ENCODE results near the gene RBM12.
"Not testable (repeated sequence)": the region's sequence is repeated elsewhere in the genome, so short reads cannot be mapped to it uniquely, and the experiment has no call there.

RBM12 gene

DNA sequence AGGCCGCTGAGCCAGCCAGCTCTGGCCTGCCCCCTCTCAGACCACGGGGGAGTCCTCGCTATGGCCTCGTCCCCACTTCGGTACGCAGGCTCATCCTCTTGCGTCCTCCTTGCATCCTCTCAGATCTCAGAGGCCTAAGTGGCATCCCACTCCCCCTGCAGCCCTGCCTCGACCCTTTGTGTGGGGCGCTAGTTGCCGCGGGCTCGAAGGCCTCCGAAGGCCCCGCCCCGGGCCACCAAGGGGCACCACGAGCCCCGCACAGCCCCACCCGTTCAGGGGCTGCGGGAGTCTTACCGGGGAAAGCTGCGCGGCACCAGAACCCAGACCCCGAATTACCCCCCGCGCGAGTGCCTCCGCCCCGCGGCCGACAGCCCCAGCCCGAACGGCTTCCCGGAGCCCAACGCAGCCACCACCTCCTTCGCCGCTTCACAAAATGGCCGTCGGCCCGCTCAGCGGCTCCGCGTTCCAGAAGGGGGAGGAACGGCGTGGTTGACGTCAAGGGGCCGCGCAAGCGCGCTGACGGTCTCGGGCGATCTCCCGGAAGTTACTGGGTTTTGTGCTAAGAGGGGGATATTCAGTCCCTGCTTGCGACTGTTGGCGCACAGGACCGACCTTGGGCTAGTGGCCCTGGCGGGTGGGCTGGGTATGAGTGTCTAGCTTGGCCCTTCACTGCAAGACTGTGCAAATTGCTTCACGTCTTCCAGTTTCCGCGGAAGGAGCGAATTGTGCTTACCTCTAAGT, at the start of gene RBM12, which contains the start of gene CPNE1:
TSS of gene RBM12 (minus strand) at position 435 of the 741 bp plus-strand sequence. CDS start 9,578 bp downstream, outside the sequence.
TSS of gene CPNE1 (minus strand) at position 435 of the 741 bp plus-strand sequence. CDS start 31,977 bp downstream, outside the sequence.
- DNase-seq (ENCODE audit: low spot score), result peak; percentile 98

DNA sequence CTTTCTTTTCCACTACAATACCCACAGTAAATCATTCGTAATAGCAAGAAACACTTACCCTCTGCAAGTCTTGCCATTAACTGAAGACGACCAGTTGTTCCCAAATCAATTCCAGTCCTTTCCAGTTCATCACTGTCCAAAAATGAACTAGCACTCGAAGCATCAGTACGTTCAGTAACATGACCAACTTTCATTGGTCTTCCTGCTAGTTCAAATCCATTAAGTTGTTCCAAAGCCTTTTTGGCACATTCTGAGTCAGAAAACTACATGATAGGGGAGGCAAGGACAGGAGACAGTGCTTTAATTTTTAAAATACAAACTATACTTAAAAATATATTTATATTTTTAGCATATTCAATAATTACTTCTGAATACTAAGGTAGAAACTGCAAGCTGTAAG, 49.4 kb upstream of the RBM12 start:
- DNase-seq (ENCODE audit: low spot score), result no peak

GRCh38 chr20:35713120-35713519, 48.4 kb upstream of the RBM12 start:
- not testable (repeated sequence) for DNase-seq (ENCODE audit: low spot score)

GRCh38 chr20:35711588-35712209, 47.0 kb upstream of the RBM12 start:
- DNase-seq (ENCODE audit: low spot score), result no peak

- DNase-seq (ENCODE audit: low spot score), result no peak
Observed at GRCh38 chr20:35710884-35711587, 46.3 kb upstream of the RBM12 start.

- no peak for DNase-seq (ENCODE audit: low spot score)
Observed at GRCh38 chr20:35710039-35710438, 45.3 kb upstream of the RBM12 start.

GRCh38 chr20:35709259-35709658, 44.6 kb upstream of the RBM12 start:
- DNase-seq (ENCODE audit: low spot score), result no peak

DNA sequence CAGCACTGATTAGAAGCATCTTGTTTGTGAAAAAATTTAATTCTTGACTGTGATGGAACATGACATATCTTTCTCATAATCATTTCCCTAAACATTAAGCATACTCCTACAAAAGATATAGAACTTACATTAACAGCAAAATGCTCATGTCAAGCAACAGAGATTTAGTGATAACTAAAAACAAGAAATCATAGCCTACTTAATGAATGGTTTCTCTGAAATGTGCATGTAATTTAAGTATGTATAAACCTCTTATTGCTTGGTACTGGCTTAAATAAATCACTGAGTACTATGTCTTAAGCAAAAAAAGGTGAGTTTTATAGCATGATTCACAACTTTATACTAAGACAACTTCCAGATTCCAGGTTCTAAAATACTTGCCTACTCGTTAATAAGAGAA, 43.8 kb upstream of the RBM12 start:
- no peak for DNase-seq (ENCODE audit: low spot score)

DNA sequence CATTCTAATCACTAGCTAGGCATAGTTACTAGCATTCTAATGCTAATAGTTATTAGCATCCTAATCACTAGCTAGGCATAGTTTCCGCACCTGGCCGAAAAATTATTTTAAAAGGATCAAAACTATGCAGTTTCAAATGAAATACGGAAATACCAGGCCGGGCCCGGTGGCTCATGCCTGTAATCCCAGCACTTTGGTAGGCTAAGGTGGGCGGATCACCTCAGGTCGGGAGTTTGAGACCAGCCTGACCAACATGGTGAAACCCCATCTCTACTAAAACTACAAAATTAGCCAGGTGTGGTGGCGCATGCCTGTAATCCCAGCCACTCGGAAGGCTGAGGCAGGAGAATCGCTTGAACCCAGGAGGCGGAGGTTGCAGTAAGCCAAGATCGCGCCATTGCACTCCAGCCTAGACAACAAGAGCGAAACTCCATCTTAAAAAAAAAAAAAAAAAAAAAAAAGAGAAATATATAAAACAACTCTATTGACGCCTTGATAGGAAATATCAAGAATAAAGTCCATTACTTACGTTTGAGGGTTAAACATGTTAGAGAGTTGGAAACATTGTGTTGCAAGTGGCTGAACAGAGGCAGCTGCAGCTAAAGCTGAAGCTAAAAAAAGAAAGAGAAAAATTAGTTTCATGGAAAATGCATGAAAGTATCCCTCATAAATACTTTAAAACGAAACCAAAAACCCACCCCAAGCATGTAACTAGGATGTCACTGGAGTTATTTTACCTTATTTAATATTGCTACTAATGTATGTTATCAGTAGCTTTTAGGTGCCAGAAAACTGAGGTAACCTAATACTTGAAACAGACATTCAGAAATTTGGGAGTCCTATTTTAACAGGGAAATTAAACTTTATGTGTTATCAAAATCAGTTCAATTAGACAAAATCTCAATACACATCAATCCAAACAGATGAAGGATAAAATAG, 42.2 kb upstream of the RBM12 start:
- not testable (repeated sequence) for DNase-seq (ENCODE audit: low spot score)

DNA sequence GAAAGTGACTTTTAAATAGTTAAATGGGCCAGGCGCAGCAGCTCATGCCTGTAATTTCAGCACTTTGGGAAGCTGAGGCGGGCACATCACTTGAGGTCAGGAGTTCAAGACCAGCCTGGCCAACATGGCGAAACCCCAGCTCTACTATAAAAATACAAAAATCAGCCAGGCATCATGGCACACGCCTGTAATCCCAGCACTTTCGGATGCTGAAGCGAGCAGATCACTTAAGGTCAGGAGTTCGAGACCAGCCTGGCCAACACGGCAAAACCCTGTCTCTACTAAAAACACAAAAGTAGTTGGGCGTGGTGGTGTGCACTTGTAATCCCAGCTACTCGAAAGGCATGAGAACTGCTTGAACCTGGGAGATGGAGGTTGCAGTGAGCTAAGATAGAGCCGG, 41.2 kb upstream of the RBM12 start:
- not testable (repeated sequence) for DNase-seq (ENCODE audit: low spot score)

DNA sequence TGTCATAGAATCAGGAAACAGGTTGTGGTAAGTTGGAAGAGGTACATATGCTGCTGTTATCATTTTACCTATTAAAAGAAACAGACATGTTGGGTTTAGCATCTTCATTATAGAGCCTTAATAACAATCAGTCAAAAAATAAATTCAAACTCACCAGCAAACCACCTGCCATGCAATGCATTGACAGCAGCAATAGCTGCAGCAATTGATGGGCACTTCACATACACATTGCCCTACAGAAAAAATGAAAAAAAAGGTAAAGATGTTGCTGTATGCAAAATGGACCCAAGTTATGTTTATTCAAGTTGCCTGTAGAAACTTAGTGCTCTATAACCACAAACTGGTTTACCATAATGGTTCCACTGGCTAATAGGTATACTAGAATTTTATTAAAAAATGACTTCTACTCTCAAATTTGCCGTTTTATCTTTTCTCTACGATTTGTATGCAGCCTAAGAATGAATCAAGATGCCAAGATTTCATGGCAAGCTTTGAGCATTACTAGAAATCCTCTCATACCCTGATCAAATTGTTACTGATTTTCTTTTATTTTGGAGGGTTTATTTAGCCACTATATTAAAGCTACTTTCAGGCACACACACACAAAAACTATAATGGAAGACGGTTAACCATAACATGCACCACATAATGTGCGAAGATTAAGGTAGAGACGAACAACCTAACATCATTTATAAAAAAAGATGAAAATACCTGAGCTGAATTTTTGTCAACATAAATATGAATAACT, 40.0 kb upstream of the RBM12 start:
- DNase-seq (ENCODE audit: low spot score), result no peak

GRCh38 chr20:35702824-35703695, 38.4 kb upstream of the RBM12 start:
- DNase-seq (ENCODE audit: low spot score), result no peak

DNA sequence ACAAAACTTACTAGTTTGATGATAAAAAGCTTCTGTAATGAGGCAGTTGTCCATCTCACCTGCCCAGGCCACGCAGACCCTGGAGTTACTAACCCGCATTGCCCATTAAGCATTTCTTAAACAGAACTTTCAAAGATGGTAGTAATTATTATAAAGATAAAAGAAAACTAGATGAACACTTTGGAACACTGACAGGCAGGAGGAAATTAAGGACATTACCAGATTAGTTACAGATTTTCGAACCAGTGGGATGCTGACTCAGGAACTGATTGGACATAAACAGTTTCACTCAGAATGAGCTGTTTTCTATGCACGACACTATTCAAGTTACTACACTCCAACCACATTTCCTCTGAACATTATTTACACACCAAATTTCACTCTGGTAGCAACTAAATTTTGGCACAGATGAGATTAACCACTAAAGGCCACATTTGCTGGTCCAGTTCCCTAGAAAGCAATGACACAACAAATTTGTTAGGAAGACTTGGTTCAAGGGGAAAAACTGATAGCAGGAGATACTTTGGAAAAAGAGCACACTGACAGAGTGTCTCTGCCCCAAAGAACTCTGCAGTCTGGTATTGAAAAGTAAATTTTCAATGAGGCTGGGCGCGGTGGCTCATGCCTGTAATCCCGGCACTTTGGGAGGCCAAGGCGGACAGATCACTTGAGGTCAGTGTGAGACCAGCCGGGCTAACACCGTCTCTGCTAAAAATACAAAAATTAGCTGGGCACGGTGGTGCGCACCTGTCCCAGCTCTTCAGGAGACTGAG, 37.5 kb upstream of the RBM12 start:
- no peak for DNase-seq (ENCODE audit: low spot score)

DNA sequence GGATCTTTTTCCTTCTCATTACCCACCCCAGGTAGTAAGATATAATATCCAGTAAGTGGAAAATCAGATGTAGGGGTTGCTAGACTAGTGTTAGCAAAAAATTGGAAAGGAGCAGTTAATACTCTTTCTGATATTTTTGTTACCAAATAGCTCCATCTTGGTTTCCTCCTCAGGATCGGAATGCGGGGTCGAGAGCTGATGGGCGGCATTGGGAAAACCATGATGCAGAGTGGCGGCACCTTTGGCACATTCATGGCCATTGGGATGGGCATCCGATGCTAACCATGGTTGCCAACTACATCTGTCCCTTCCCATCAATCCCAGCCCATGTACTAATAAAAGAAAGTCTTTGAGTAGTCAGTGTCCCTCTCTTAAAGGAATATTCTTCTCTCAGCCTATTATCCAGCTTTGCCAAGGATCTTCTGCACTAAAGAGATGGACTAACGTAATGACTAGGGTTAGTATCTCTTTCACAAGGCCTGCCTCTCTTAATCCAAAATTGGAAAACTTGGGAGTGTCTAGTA, 36.0 kb upstream of the RBM12 start:
- no peak for DNase-seq (ENCODE audit: low spot score)

- DNase-seq (ENCODE audit: low spot score), result no peak
Observed at GRCh38 chr20:35699957-35700624, 35.4 kb upstream of the RBM12 start.

- peak; percentile 98 for DNase-seq (ENCODE audit: low spot score)
Observed at GRCh38 chr20:35699127-35699956, 34.6 kb upstream of the RBM12 start, which contains the start of the genes NFS1 and ROMO1. Gene NFS1, minus strand, starts transcription at chr20:35699352. Its CDS starts 64 bp downstream, at chr20:35699288. Gene ROMO1, plus strand, starts transcription at chr20:35699405. Its CDS starts 228 bp downstream, at chr20:35699633.

All from iPS-NIHi11 (cell line).